Measurements from ENCODE around the gene TMEM115.
A peak's percentile ranks its signal among the peaks of the same experiment; 100 is the strongest.

The TMEM115 gene

GRCh38 chr3:50370594-50370993 lies 11.3 kb upstream of the TMEM115 start:
- H3K4me3 ChIP-seq (replicated peaks; ENCODE audit: low read depth, low read length), result no peak overlapping the region
- H3K27me3 ChIP-seq (replicated peaks; ENCODE audit: control insufficient read depth, insufficient read depth, low read length), result peaks cover 6% of the 10 kb centered on the region
- no peak for DNase-seq (ENCODE audit: extremely low read depth, insufficient read length)
- H3K36me3 ChIP-seq (ENCODE audit: control insufficient read depth, insufficient read depth, low read length), result no peaks in the 10 kb centered on the region
- no peak for TF ChIP-seq CTCF (IDR thresholded peaks at IDR 0.05; ENCODE audit: insufficient read depth, low read length, poor library complexity, severe bottlenecking)

GRCh38 chr3:50369012-50369670 lies 9.8 kb upstream of the TMEM115 start:
- H3K36me3 ChIP-seq (ENCODE audit: control insufficient read depth, insufficient read depth, low read length), result no peaks in the 10 kb centered on the region
- DNase-seq (ENCODE audit: extremely low read depth, insufficient read length), result no peak
- no peak for TF ChIP-seq CTCF (IDR thresholded peaks at IDR 0.05; ENCODE audit: insufficient read depth, low read length, poor library complexity, severe bottlenecking)

GRCh38 chr3:50365842-50366220 lies 6.5 kb upstream of the TMEM115 start:
- H3K36me3 ChIP-seq (ENCODE audit: control insufficient read depth, insufficient read depth, low read length), result no peaks in the 10 kb centered on the region
- TF ChIP-seq CTCF (IDR thresholded peaks at IDR 0.05; ENCODE audit: insufficient read depth, low read length, poor library complexity, severe bottlenecking), result no peak
- DNase-seq (ENCODE audit: extremely low read depth, insufficient read length), result no peak
- H3K4me3 ChIP-seq (replicated peaks; ENCODE audit: low read depth, low read length), result no peak overlapping the region
- H3K27me3 ChIP-seq (replicated peaks; ENCODE audit: control insufficient read depth, insufficient read depth, low read length), result peaks cover 2% of the 10 kb centered on the region

More at GRCh38 chr3:50369012-50369670, 9.8 kb upstream of the TMEM115 start:
- peaks cover 6% of the 10 kb centered on the region for H3K27me3 ChIP-seq (replicated peaks; ENCODE audit: control insufficient read depth, insufficient read depth, low read length)
- H3K4me3 ChIP-seq (replicated peaks; ENCODE audit: low read depth, low read length), result no peak overlapping the region

GRCh38 chr3:50365080-50365841 lies 5.9 kb upstream of the TMEM115 start:
- H3K27me3 ChIP-seq (replicated peaks; ENCODE audit: control insufficient read depth, insufficient read depth, low read length), result peaks cover 2% of the 10 kb centered on the region

GRCh38 chr3:50364573-50365079 lies 5.3 kb upstream of the TMEM115 start:
- no peak for DNase-seq (ENCODE audit: extremely low read depth, insufficient read length)

More at GRCh38 chr3:50365080-50365841, 5.9 kb upstream of the TMEM115 start:
- H3K4me3 ChIP-seq (replicated peaks; ENCODE audit: low read depth, low read length), result peak overlapping the region; percentile 61
- no peak for TF ChIP-seq CTCF (IDR thresholded peaks at IDR 0.05; ENCODE audit: insufficient read depth, low read length, poor library complexity, severe bottlenecking)
- peak; percentile 83 for DNase-seq (ENCODE audit: extremely low read depth, insufficient read length)
- H3K36me3 ChIP-seq (ENCODE audit: control insufficient read depth, insufficient read depth, low read length), result no peaks in the 10 kb centered on the region

More at GRCh38 chr3:50364573-50365079, 5.3 kb upstream of the TMEM115 start:
- Histone ChIP-seq H3K36me3 (ENCODE audit: control insufficient read depth, insufficient read depth, low read length) (no peaks in the 10 kb centered on the region), H3K27me3 (replicated peaks; ENCODE audit: control insufficient read depth, insufficient read depth, low read length) (peaks cover 2% of the 10 kb centered on the region), H3K4me3 (replicated peaks; ENCODE audit: low read depth, low read length) (peak overlapping the region; percentile 61)
- no peak for TF ChIP-seq CTCF (IDR thresholded peaks at IDR 0.05; ENCODE audit: insufficient read depth, low read length, poor library complexity, severe bottlenecking)

Measured in GM06990 (cell line).